Measurements from ENCODE around the gene UACA. TPM values are rescaled to one million over a fixed set of nuclear protein-coding genes. Genes with fewer than 3 reads are reported as not detected.
A peak's percentile ranks its signal among the peaks of the same experiment; 100 is the strongest.

The UACA gene
- total RNA-seq, 1 donor from 2014 or later = 264 TPM

DNA sequence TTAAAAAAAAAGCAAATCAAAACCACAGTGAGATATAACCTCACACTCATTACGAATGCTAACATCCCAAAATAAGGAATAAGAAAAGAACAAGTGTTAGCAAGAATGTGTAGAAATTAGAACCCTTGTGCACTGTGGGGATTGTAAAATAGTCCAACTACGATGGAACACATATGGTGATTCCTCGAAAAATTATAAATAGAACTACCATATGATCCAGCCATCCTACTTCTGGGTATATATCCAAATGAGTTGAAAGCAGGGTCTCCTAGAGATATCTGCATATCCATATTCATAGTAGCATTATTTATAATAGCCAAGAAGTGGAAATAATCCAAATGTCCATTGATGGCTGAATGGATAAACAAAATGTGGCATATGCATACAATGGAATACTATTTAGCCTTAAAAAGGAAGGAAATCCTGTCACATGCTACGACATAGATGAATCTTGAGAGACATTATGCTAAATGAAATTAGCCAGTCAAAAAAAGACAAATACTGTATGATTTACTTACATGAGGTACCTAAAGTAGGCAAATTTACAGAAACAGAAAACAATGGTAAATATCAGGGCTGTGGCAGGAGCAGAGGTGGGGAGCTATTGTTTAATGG is 55.6 kb downstream of the UACA start:
- TF ChIP-seq CTCF (IDR thresholded peaks at IDR 0.05) = no peak
- Mint-ChIP-seq H3K9me3 (ENCODE audit: unreplicated experiment) (peaks cover 8% of the 10 kb centered on the region), H3K36me3 (ENCODE audit: unreplicated experiment) (peaks cover 28% of the 10 kb centered on the region), H3K4me1 (ENCODE audit: unreplicated experiment) (peaks cover 39% of the 10 kb centered on the region), H3K4me3 (ENCODE audit: unreplicated experiment) (no peak overlapping the region), H3K27ac (ENCODE audit: unreplicated experiment) (no peak overlapping the region), H3K27me3 (ENCODE audit: unreplicated experiment) (no peaks in the 10 kb centered on the region)
- no peak for DNase-seq (ENCODE audit: extremely low spot score, unreplicated experiment)

DNA sequence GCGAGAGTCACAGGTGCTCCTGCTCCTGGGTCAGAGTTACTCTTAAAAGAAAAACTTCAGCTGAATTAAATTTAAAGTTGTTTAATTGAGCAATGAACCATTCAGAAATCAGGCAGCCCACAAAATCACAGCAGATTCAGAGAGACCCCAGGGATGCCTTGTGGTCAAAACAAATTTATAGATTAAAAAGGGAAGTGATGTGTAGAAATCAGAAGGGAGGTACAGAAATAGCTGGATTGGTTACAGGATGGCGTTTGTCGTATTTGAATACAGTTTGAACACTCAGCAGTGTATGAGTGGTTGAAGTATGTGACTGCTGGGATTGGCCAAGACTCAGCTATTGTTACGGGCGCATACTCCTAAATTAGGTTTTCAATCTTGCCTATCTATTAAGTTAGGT is 58.6 kb downstream of the UACA start:
- DNase-seq (ENCODE audit: extremely low spot score, unreplicated experiment) = no peak
- peaks cover 56% of the 10 kb centered on the region for H3K4me1 Mint-ChIP-seq (ENCODE audit: unreplicated experiment)
- no peak overlapping the region for H3K27ac Mint-ChIP-seq (ENCODE audit: unreplicated experiment)
- no peak for TF ChIP-seq CTCF (IDR thresholded peaks at IDR 0.05)
- no peak overlapping the region for H3K4me3 Mint-ChIP-seq (ENCODE audit: unreplicated experiment)
- peaks cover 8% of the 10 kb centered on the region for H3K9me3 Mint-ChIP-seq (ENCODE audit: unreplicated experiment)
- no peaks in the 10 kb centered on the region for H3K27me3 Mint-ChIP-seq (ENCODE audit: unreplicated experiment)
- H3K36me3 Mint-ChIP-seq (ENCODE audit: unreplicated experiment) = peaks cover 20% of the 10 kb centered on the region

- Mint-ChIP-seq H3K27ac (ENCODE audit: unreplicated experiment) (peak overlapping the region; percentile 88), H3K36me3 (ENCODE audit: unreplicated experiment) (peaks cover 20% of the 10 kb centered on the region), H3K4me3 (ENCODE audit: unreplicated experiment) (no peak overlapping the region), H3K9me3 (ENCODE audit: unreplicated experiment) (peaks cover 8% of the 10 kb centered on the region), H3K27me3 (ENCODE audit: unreplicated experiment) (no peaks in the 10 kb centered on the region), H3K4me1 (ENCODE audit: unreplicated experiment) (peaks cover 62% of the 10 kb centered on the region)
- DNase-seq (ENCODE audit: extremely low spot score, unreplicated experiment) = no peak
- no peak for TF ChIP-seq CTCF (IDR thresholded peaks at IDR 0.05)
Measured at GRCh38 chr15:70704166-70704565, 59.2 kb downstream of the UACA start.

DNA sequence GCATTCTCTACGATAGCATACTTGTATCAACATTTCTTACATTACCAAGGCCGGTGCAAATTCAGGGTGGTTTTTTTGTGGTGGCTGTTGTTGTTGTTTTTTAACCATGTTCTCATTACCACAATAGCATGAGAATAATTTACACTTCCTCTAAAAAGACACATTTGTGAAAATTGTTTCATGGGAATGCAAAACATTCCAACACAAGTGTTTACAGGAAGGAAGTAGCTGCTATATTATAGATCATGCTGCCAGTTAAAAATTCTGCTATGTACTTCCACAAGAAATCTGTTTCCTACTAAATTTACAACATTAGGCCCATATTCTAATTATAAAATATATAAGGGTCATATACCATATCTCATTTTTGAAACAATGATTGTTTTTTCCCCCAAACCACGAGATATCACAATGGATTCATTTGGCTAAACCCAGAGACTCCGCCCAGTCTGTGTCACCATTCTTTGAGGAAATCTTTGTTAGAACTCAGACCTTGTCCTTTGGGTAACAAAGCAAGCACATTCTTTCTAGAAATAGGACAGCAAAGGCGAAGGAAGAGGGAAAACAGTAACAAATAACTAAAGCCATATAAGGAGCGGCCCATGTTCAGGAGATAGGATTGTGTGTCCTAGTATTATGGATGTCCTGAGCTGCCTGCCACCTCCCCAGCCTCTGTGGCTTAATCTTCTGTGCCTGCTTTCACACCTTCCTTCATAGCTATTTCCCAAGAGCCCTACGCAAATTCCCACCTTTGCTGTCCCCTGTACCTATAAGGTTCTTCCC is 60.1 kb downstream of the UACA start:
- H3K27me3 Mint-ChIP-seq (ENCODE audit: unreplicated experiment) = no peaks in the 10 kb centered on the region
- H3K9me3 Mint-ChIP-seq (ENCODE audit: unreplicated experiment) = peaks cover 8% of the 10 kb centered on the region
- H3K36me3 Mint-ChIP-seq (ENCODE audit: unreplicated experiment) = peaks cover 22% of the 10 kb centered on the region
- H3K4me1 Mint-ChIP-seq (ENCODE audit: unreplicated experiment) = peaks cover 71% of the 10 kb centered on the region
- no peak for TF ChIP-seq CTCF (IDR thresholded peaks at IDR 0.05)
- peak overlapping the region; percentile 88 for H3K27ac Mint-ChIP-seq (ENCODE audit: unreplicated experiment)
- peak overlapping the region; percentile 73 for H3K4me3 Mint-ChIP-seq (ENCODE audit: unreplicated experiment)
- DNase-seq (ENCODE audit: extremely low spot score, unreplicated experiment) = no peak

DNA sequence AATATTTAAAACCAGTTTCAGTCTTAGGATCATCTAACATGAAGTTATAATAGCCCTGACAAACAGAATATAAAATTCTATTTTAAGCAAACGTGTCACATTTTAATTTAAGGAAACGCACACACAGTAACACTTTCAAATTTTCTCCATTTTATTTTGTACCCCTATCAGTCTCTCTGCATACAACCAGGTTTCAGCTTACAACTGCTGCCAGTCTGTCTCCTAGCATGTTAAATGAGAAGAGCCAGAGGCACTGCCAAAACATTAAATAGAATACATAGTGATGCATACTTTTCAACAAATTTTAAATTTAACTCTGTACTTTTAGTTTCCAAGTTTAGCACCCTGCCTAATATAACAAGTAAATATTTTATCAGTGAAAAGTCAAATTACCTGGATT is 60.8 kb downstream of the UACA start:
- H3K27ac Mint-ChIP-seq (ENCODE audit: unreplicated experiment) = peak overlapping the region; percentile 88
- peaks cover 77% of the 10 kb centered on the region for H3K4me1 Mint-ChIP-seq (ENCODE audit: unreplicated experiment)
- peaks cover 26% of the 10 kb centered on the region for H3K36me3 Mint-ChIP-seq (ENCODE audit: unreplicated experiment)
- TF ChIP-seq CTCF (IDR thresholded peaks at IDR 0.05) = no peak
- peaks cover 8% of the 10 kb centered on the region for H3K9me3 Mint-ChIP-seq (ENCODE audit: unreplicated experiment)
- no peak for DNase-seq (ENCODE audit: extremely low spot score, unreplicated experiment)
- no peaks in the 10 kb centered on the region for H3K27me3 Mint-ChIP-seq (ENCODE audit: unreplicated experiment)
- H3K4me3 Mint-ChIP-seq (ENCODE audit: unreplicated experiment) = peak overlapping the region; percentile 73

All from osteocyte (in vitro differentiated cells).